Activated T-cell treated with anti-CD3 and anti-CD28 coated beads, Interleukin-2, amount 50 U/mL, for 4 hours (primary cell): Measurements from ENCODE around the gene NTRK3. TPM values are rescaled to one million over a fixed set of nuclear protein-coding genes. Genes with fewer than 3 reads are reported as not detected.

Experiments used
- ATAC-seq, 2 donors: fragments of 200-7000 bp; cut with Tn5 transposase; one replicate each; pipeline ENCODE4 v1.10.0; 2021
- DNase-seq: peaks from one replicate; pipeline ENCODE4 v3.0.0-alpha.2; 2020
- H3K27me3 Mint-ChIP-seq: one replicate; pipeline ENCODE4 v1.8.0; 2021; ENCODE audit warnings: low read depth, mixed read lengths
- H3K36me3 Mint-ChIP-seq: one replicate; pipeline ENCODE4 v1.8.0; 2022; ENCODE audit warnings: mixed read lengths; ENCODE audit not compliant: insufficient read depth
- H3K4me1 Mint-ChIP-seq: one replicate; pipeline ENCODE4 v1.8.0; 2021; ENCODE audit warnings: low read depth, mixed read lengths
- H3K4me3 Mint-ChIP-seq: one replicate; pipeline ENCODE4 v1.8.0; 2021; ENCODE audit warnings: mild to moderate bottlenecking, moderate library complexity, mixed read lengths
- H3K9me3 Mint-ChIP-seq: one replicate; pipeline ENCODE4 v1.8.0; 2021; ENCODE audit warnings: mixed read lengths
- total RNA-seq, 3 donors: library from RNA; stranded (reverse); gene quantifications; one replicate each; pipeline ENCODE4 v1.2.1, GENCODE V29; 2021

NTRK3 gene
- total RNA-seq, 3 donors from 2014 or later = 0.18 to 1.7 TPM; not detected in 1

DNA sequence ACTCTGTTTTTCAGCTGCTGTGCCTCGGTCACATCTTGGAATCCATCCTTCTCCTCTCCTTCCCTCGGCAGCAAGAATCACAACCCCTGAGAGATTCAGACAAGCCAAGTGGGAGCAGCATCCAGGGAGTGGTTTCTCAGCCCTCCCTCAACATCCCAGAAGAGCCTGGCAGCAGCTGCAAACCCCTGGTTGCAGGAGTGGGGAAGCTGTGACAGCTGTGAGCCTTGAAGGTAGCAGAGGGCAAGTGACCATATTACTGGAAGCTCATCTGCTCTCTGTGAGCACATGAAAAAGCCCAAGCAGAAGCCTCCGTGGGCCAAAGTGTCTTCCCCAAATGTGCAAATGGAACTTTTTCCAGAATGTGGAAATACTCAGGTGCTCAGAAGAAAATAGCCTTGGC is 312.9 kb downstream of the NTRK3 start:
- Mint-ChIP-seq H3K4me3 (no peak overlapping the region), H3K36me3 (no peaks in the 10 kb centered on the region), H3K27me3 (peaks cover 2% of the 10 kb centered on the region), H3K9me3 (no peaks in the 10 kb centered on the region), H3K4me1 (no peaks in the 10 kb centered on the region)
- DNase-seq (no peak), ATAC-seq (no peak)

DNA sequence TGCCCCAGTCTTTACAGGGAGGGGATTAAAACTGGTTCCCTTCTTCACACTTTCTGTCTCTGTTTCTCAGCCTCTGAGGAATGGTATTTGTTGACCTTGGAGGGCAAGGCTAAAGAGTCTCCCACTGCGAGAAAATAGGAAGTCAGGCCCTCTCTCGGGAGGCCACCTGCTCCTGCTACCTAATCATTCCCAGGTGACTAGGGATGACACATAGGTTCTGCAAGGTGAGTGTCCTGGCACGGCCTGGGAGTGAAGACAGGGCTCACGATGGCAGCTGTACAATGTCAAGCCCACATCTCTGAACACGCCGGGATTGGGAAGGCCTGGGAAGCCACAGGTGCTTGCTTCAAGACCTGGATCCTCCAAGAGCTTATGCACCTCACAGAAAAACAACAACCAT is 314.2 kb downstream of the NTRK3 start:
- Mint-ChIP-seq H3K4me3 (no peak overlapping the region), H3K4me1 (no peaks in the 10 kb centered on the region), H3K36me3 (no peaks in the 10 kb centered on the region), H3K9me3 (no peaks in the 10 kb centered on the region), H3K27me3 (peaks cover 2% of the 10 kb centered on the region)
- ATAC-seq = no peak
- DNase-seq = no peak

DNA sequence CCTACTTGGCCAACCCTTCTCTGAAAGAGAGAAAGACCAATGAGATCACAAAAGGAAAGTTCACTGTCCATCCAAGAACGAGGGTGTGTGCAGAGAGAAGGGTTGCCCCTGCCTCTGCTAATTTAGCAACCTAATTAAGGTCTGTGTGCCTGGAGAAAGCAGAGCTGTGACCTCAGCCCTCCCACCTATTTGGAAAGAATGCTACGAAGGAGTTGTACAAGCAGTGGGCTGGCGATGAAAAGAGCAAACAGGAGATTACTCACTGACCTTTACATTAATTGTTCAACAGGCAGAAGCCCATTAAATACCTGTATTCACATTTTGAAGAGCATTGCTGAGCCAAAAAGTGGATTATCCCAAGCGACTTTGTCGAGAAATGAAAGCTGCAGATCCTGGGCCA is 314.9 kb downstream of the NTRK3 start:
- ATAC-seq = no peak
- H3K36me3 Mint-ChIP-seq = no peaks in the 10 kb centered on the region
- DNase-seq = no peak
- no peaks in the 10 kb centered on the region for H3K4me1 Mint-ChIP-seq
- no peaks in the 10 kb centered on the region for H3K9me3 Mint-ChIP-seq
- H3K4me3 Mint-ChIP-seq = no peak overlapping the region
- peaks cover 2% of the 10 kb centered on the region for H3K27me3 Mint-ChIP-seq

DNA sequence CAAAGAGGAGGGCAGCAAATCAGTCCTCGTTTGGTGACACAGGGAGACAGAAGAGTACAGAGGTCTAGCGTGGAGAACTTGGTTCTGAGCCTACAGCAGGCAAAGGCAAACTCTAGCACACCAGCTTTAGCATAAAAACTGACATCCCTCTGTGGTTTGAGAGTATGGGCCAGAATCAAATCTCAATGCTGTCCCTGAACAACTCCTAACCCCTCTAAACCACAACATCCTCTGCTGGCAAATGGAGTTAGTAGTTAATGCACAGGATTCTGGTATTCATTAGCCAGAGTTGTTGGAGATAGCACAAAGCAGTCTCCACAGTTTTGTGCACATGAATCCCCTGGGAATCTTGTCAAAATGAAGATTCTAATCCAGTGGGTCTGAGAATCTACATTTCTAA is 315.8 kb downstream of the NTRK3 start:
- H3K27me3 Mint-ChIP-seq = peaks cover 2% of the 10 kb centered on the region
- no peak overlapping the region for H3K4me3 Mint-ChIP-seq
- no peaks in the 10 kb centered on the region for H3K4me1 Mint-ChIP-seq
- H3K36me3 Mint-ChIP-seq = no peaks in the 10 kb centered on the region
- H3K9me3 Mint-ChIP-seq = no peaks in the 10 kb centered on the region
- DNase-seq (no peak), ATAC-seq (no peak)

DNA sequence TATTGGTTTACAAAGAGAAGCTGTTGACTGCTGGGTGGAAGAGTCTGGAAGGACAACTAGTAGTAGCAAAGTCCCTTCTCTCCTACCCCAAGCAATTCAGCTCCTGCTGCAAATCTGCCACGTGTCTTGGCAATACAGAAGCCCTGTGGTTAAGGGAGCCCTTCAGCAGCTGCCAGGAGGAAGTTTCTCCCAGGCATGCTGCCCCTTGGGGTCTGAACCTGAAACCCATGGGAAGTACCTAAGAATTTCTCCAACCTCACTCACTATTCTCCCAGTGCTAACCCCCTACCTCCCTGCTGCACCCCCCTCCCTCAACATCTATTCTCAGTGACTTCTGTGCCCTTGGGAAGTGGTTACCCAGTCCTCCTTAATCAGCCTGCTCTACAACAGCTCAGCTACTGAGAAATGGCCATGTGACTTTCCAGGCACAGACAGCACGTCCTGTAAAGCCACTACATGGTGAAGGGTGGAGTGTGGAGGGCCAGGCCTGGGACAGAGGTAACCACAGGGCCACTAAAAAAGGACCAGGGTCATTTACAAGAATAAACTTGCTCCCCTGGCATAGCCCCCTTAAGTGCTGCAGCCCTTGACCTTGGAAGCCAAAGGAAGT is 316.6 kb downstream of the NTRK3 start:
- H3K4me1 Mint-ChIP-seq = no peaks in the 10 kb centered on the region
- ATAC-seq = no peak
- peaks cover 2% of the 10 kb centered on the region for H3K27me3 Mint-ChIP-seq

DNA sequence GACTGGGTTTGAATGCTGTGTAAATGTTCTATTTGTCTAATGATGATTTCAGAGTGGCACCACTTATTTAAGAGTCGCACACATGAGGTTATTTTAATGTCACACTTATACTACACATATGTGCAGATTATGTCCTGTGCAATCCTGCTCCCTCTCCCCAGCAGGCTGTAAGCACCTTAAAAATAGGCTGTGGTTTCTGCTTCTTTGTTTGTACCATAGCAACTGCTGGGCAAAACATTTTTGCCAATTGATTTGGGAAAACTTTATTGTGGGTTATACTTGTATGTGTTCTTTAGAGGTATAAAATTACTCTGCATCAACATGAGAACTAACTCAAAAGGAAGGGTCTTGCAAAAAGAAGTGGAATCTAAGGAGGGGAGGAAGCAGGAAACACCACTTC is 318.5 kb downstream of the NTRK3 start:
- Mint-ChIP-seq H3K36me3 (no peaks in the 10 kb centered on the region), H3K4me1 (no peaks in the 10 kb centered on the region), H3K4me3 (no peak overlapping the region), H3K27me3 (peaks cover 2% of the 10 kb centered on the region), H3K9me3 (no peaks in the 10 kb centered on the region)
- no peak for ATAC-seq
- DNase-seq = no peak

More for the DNA sequence above, 316.6 kb downstream of the NTRK3 start:
- Mint-ChIP-seq H3K9me3 (no peaks in the 10 kb centered on the region), H3K36me3 (no peaks in the 10 kb centered on the region), H3K4me3 (no peak overlapping the region)
- DNase-seq = no peak

DNA sequence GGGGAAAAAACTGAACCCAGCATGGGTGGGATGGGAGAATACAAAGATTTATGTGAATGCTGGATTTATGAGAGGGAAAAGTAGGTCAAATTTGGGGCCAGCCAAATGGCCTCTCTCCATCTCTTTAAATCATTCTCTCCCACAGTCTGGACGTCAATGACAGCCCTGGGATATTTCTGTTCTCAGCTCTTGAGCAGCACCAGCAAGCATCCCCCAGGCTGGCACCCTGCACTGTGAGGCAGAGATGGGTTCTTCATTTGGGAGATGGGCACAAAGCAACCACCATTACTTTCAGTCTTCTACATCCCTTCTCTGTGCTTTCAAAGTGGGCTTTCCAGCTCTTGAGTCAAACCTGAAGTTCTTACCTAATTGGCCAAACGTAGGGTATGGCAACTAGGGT is 321.0 kb downstream of the NTRK3 start:
- Mint-ChIP-seq H3K27me3 (peaks cover 2% of the 10 kb centered on the region), H3K9me3 (no peaks in the 10 kb centered on the region), H3K4me3 (no peak overlapping the region), H3K4me1 (no peaks in the 10 kb centered on the region), H3K36me3 (no peaks in the 10 kb centered on the region)
- DNase-seq (no peak), ATAC-seq (no peak)

DNA sequence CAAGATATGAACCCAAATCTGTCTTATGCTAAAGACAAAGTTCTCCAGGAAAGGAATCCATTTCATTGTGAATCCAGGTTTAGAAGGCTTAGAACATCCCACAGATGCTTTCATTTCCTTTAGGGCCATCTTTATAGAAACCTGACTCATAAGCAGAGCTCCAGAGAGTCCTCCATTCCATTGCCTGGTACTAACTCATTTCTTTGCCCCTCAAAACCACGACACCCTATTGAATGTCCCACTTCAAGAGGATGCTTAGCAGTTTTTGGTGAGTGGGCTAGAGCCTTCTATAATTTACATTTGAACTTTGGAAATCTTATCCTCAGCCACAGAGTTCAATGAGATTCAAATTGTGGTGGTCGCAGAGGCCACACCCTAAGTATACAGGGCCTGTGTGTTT is 325.0 kb downstream of the NTRK3 start:
- no peaks in the 10 kb centered on the region for H3K4me1 Mint-ChIP-seq
- H3K27me3 Mint-ChIP-seq = peaks cover 5% of the 10 kb centered on the region
- no peak overlapping the region for H3K4me3 Mint-ChIP-seq
- no peaks in the 10 kb centered on the region for H3K9me3 Mint-ChIP-seq
- no peaks in the 10 kb centered on the region for H3K36me3 Mint-ChIP-seq
- no peak for DNase-seq
- ATAC-seq = no peak

DNA sequence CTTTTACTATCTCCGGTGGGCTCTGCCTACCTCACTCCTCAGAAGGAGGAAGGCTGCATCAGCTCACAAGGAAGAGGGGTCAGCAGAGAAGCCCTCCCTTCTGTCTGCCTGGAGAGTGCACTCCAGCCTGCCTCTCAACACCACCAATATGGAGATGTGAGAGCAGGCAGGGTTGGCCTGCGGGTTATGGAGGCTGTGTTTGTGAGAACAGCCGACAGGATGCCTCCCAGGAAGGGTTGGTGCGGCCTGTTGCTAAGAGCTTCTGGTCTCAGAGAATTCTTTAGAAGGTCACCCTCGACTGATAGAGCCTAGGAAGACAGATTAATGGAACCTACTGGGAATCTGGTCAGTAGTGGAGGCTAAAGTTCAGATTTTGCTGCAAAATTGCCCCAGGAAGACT is 326.1 kb downstream of the NTRK3 start:
- no peaks in the 10 kb centered on the region for H3K9me3 Mint-ChIP-seq
- H3K27me3 Mint-ChIP-seq = peaks cover 5% of the 10 kb centered on the region
- H3K4me3 Mint-ChIP-seq = no peak overlapping the region
- ATAC-seq (no peak), DNase-seq (no peak)
- no peaks in the 10 kb centered on the region for H3K4me1 Mint-ChIP-seq
- no peaks in the 10 kb centered on the region for H3K36me3 Mint-ChIP-seq

DNA sequence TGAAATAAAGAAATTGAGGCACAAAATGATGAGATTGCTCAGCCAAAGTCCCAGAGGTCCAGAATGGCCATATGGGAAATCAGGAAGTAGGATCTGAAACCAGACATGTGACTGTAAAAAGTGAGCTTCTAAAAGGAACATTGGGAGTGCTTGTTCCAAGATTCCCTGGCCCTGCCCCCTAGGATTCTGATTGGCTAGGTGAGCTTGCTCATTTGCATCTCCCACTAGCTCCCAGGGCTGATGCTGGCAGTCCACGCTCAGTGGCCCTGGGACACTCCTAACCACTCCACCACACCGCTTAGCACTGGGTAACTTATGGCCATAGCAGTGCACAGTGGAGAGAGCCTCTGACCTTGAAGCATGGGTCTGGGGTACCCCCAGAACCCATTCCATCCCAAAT is 326.7 kb downstream of the NTRK3 start:
- H3K9me3 Mint-ChIP-seq = no peaks in the 10 kb centered on the region
- H3K4me3 Mint-ChIP-seq = no peak overlapping the region
- no peaks in the 10 kb centered on the region for H3K4me1 Mint-ChIP-seq
- DNase-seq = no peak
- H3K36me3 Mint-ChIP-seq = no peaks in the 10 kb centered on the region
- H3K27me3 Mint-ChIP-seq = peaks cover 3% of the 10 kb centered on the region
- ATAC-seq = no peak

DNA sequence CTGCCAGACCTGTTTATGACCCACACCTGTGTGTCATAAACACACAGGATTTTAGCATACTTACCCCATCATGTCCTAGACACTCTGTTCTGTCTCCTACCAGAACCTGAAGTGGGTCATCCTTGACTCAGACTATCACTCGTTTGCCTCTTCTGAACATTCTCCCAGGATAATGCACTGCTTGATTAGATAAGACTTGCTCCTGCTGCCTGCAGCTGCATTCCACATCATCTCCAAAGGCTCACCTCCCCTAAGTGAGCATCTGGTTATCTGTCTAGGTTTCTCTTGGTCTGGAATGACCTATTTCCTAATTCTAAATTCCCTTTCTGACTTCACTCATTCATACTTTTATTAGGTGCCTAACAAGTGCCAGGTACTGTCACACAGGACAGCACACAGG is 332.1 kb downstream of the NTRK3 start:
- Mint-ChIP-seq H3K4me1 (no peaks in the 10 kb centered on the region), H3K36me3 (no peaks in the 10 kb centered on the region), H3K27me3 (peaks cover 3% of the 10 kb centered on the region), H3K9me3 (no peaks in the 10 kb centered on the region), H3K4me3 (no peak overlapping the region)
- DNase-seq = no peak
- no peak for ATAC-seq

DNA sequence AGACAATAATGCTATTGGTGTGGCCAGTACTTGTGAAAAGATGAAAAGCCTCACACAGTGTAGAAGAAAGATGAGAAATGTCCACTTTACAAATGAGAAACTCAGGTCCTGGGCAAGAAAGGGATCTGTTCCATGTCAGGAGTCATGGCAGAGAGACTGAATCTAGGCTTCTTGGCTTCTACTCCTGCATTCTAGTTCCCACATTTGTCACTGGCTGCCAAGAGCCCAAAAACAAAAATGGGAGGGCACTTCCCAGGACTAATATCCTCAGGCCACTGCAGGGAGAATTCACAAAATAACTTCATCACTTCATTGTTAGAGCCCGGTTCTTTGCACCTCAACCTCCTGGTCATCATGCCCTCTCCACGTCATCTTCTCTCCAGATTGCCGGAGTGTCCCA is 337.5 kb downstream of the NTRK3 start:
- ATAC-seq (no peak), DNase-seq (no peak)
- no peak overlapping the region for H3K4me3 Mint-ChIP-seq
- no peaks in the 10 kb centered on the region for H3K4me1 Mint-ChIP-seq
- no peaks in the 10 kb centered on the region for H3K27me3 Mint-ChIP-seq
- no peaks in the 10 kb centered on the region for H3K9me3 Mint-ChIP-seq
- H3K36me3 Mint-ChIP-seq = no peaks in the 10 kb centered on the region

DNA sequence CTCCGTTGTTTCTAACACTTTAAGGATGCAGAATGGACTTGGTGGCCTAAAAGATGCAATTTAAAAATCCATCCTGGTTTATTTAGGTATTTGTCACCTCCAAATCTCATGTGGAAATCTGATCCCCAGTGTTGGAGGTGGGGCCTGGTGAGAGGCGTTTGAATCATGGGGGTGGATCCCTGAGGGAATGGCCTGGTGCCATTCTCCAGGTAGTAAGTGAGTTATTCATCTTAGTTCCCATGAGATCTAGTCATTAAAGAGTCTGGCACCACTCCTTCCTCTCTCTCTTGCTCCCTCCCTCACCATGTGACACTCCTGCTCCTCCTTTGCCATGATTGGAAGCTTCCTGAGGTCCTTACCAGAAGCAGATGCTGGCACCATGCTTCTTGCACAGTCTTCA is 339.1 kb downstream of the NTRK3 start:
- H3K36me3 Mint-ChIP-seq = no peaks in the 10 kb centered on the region
- ATAC-seq = no peak

DNA sequence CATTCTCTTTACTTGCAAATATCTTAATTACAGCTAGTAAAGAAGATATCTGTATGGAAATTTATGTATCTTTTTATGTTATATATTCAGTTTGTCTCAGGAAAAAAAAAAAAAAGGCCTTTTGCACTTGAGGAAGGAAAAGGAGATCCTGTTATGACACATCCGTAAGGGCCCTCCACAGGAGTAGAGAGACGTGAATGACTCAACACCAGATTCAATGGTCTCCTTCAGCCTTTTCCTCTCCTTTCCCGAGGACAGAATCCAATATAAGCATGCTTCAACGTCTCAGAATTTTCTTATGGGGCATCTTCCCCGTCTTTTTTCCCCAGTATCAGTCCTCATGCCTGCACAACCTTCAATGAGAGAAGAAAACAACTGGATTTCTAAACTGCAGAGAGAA is 340.3 kb downstream of the NTRK3 start:
- DNase-seq (no peak), ATAC-seq (no peak)
- H3K4me3 Mint-ChIP-seq = no peak overlapping the region
- no peaks in the 10 kb centered on the region for H3K9me3 Mint-ChIP-seq
- no peaks in the 10 kb centered on the region for H3K36me3 Mint-ChIP-seq
- no peaks in the 10 kb centered on the region for H3K27me3 Mint-ChIP-seq
- H3K4me1 Mint-ChIP-seq = no peaks in the 10 kb centered on the region

More for the DNA sequence above, 339.1 kb downstream of the NTRK3 start:
- Mint-ChIP-seq H3K4me1 (no peaks in the 10 kb centered on the region), H3K9me3 (no peaks in the 10 kb centered on the region), H3K27me3 (no peaks in the 10 kb centered on the region), H3K4me3 (no peak overlapping the region)
- DNase-seq = no peak

DNA sequence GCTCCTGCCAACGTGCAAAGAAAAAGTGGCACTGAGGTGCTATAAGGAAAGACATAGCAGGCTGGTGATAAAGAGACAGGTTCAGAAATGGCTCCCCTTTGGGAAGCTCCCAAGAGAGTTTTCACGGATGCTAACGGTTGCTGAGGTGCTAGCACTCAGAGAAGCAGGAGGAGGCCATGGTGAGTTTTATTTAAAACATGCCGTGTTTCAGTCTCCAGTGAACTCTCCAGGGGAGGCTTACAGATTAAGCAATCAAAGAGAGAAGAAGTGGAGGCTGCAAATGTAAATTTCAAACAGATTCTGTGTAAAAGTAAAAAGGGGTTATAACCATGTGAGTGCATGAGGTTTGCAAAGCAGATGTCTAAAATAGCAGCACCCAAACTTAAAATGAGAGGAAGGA is 346.2 kb downstream of the NTRK3 start:
- Mint-ChIP-seq H3K4me1 (no peaks in the 10 kb centered on the region), H3K9me3 (no peaks in the 10 kb centered on the region), H3K27me3 (peaks cover 4% of the 10 kb centered on the region), H3K4me3 (no peak overlapping the region), H3K36me3 (no peaks in the 10 kb centered on the region)
- DNase-seq = no peak
- no peak for ATAC-seq
